Right forelimb (tissue), 1 donor: ENCODE results near the gene RHOV.
"Not testable (repeated sequence)": the region's sequence is repeated elsewhere in the genome, so short reads cannot be mapped to it uniquely, and the experiment has no call there.

Experiments
- DNase-seq: peaks from one replicate; pipeline ENCODE4 v3.0.0-alpha.2; 2018

Gene RHOV

GRCh38 chr15:40871749-40872617, 2.1 kb downstream of the RHOV start:
- peak; percentile 28 for DNase-seq

- DNase-seq: no peak
Observed at GRCh38 chr15:40870716-40871115, 3.3 kb downstream of the RHOV start.

- no peak for DNase-seq
Observed at GRCh38 chr15:40869686-40870085, 4.3 kb downstream of the RHOV start.

GRCh38 chr15:40867199-40867598, 6.8 kb downstream of the RHOV start:
- DNase-seq: no peak

- no peak for DNase-seq
Observed at GRCh38 chr15:40863660-40864270, 10.3 kb downstream of the RHOV start.

DNA sequence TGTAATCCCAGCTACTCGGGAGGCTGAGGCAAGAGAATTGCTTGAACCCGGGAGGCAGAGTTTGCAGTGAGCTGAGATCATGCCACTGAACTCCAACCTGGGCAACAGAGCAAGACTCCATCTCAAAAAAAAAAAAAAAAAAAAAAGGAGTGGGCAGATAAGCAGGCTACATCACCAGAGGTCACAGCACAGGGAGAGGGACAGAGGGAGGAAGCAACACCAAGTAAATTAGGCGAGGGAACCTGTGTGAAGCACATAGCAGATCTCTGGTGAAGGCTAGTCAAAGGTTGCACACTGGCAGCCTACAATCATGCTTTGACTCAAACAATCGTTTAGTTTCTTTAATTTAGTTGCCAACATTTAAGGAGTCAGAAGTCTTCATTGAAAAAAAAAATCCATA, 12.9 kb downstream of the RHOV start:
- DNase-seq: not testable (repeated sequence)

DNA sequence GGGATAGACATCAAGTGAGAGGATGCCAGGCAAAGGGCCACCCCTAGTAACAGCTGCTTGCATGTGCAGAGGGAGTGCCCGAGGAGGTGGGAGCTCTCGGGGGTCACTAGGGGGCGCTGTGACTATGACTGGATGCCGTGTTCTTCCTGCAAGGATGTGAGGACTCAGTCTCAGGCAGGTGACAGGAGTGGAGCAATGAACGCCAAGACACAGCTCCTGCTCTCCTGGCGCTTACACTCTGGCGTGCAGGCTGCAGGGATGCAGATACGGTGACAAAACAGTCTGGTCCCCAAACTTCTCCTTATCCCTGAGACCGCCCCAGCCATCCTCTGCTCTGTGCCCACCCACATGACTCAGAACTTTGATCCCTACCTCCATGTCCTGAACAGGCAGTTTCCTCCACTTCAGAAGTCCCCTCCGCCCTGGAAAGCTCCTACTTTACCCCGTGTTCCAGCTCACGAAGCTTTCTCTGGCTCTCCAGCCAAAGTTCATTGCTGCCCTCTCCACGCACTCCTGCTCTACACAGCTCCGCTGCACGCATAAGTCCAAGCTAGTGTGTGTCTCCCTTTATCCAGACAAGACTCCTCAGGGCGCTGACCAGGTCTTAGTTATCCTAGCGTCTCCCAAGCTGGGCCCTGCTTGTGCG, 14.7 kb downstream of the RHOV start:
- peak; percentile 77 for DNase-seq

DNA sequence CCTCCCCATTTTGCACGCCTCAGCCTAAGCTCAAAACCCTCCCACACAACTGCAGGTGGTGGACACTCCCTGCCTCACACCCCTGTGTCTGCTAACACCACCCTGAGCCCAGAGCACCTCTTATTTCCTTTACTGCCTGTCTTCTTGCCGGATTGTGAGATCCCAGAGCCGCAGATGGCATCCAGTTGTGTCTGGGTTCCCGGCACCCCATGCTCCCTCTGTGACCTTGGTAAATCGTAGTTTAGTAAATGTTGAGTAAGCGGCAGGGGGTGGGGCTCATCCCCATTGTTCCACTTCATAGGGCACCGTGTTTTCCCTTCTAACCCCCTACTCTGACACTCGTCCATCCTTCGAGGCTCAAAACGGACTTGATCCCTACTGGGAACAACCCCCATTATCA, 15.3 kb downstream of the RHOV start:
- DNase-seq: no peak

DNA sequence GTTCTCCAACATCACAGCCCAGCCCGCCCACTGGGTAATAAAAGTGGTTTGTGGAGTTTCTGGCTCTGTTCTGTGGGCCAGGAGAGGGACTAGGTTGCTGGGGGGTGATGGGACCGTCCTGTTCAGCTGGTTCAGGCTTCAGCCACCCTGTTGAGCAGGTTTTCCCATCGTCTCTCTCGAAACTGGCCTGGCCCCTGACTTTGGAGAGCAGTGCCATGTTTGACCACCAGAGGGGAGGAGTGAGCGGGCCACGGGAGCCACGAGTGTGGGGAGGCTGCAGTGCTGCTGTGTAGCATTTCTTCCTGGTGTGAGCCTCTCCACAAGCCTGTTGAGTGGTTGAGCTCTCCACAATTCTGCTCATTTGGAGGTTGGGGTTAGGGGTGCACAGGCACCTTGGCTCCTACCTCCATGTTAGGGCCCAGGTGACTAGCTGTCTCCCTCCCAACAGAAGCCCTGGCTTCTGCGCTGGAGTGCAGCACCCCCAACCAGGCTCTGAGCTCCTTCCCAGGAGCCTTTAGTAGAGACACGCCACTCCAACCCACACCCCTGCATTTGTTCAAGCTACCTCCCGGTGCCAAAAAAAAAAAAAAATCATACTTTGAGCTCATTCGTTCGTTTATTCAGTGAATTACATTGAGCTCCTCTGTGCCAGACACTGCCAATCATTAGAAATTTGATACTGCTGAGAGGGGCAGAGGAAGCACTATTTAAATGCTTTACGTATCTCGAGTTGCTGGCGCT, 16.3 kb downstream of the RHOV start:
- DNase-seq: peak; percentile 89

DNA sequence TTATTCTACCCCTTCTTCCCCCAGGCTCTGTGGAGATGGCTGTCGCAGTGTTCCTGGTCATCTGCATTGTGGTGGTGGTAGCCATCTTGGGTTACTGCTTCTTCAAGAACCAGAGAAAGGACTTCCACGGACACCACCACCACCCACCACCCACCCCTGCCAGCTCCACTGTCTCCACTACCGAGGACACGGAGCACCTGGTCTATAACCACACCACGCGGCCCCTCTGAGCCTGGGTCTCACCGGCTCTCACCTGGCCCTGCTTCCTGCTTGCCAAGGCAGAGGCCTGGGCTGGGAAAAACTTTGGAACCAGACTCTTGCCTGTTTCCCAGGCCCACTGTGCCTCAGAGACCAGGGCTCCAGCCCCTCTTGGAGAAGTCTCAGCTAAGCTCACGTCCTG, 17.3 kb downstream of the RHOV start:
- no peak for DNase-seq

DNA sequence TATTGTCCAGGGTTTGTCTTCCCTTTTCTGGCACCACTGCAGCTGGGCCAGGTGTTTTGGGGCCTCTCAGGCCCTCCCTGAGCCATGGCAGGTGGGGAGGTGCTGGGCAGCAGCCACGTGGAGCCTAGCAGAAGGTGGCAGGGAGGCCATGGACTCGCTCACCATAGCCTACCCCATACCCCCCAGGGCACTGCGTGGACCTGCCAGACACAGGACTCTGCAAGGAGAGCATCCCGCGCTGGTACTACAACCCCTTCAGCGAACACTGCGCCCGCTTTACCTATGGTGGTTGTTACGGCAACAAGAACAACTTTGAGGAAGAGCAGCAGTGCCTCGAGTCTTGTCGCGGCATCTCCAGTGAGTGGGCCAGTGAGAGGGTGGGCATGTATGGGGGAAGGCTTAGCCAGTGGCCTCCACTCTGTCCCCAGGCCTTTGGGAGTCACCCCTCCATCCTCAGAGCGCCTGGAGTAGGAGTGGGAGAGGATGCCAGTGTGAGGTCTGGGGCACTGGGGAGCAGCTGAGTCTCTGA, 18.3 kb downstream of the RHOV start:
- DNase-seq: no peak

DNA sequence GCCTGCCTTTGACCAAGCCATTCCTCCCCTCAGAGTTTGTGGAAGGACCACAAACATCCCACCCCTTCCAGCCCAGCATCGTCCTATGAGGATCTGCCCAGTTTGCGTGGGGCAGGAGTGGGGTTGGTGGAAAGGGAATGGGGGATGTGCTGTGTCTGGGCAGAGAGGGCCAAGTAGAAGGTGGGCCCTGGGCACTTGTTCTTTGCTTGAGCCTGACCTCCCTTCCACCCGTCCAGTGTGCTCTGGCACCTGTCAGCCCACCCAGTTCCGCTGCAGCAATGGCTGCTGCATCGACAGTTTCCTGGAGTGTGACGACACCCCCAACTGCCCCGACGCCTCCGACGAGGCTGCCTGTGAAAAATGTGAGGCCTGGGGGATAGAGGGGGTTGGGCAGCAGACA, 19.9 kb downstream of the RHOV start:
- no peak for DNase-seq

DNA sequence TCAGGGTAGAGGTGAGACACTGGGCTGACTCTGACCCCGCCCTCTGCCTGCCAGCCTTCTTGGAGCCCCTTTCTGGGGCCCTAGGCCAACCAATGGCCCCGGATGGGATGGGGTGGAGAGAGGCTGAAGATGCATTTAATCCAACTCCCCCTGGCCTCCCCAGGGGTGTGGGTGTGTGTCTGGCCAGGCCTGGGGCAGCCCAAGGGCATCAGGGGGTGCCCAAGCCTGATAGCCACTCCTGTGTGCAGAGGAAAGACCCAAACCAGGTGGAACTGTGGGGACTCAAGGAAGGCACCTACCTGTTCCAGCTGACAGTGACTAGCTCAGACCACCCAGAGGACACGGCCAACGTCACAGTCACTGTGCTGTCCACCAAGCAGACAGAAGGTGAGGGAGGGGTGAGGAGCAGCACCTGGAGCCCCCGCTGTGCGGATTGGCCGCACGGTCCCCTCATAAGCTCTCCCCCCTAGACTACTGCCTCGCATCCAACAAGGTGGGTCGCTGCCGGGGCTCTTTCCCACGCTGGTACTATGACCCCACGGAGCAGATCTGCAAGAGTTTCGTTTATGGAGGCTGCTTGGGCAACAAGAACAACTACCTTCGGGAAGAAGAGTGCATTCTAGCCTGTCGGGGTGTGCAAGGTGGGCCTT, 20.7 kb downstream of the RHOV start:
- DNase-seq: no peak

DNA sequence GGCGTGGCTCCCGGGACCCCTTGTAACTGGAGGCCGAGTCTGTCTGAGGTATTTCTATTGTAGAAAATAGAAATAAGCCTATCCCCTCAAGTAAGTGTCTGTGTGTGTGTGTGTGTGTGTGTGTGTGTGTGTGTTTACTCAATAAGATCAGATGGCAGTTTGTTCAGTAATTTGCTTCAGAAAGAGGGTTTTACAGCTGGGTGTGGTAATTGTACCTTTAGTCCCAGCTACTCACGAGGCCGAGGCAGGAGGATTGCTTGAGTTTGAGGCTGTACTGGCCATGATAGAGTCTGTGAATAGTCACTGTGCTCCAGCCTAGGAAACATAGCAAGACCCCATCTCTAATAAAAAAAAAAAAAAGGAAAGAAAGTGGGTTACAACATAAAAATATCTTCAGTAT, 21.5 kb downstream of the RHOV start:
- DNase-seq: no peak

DNA sequence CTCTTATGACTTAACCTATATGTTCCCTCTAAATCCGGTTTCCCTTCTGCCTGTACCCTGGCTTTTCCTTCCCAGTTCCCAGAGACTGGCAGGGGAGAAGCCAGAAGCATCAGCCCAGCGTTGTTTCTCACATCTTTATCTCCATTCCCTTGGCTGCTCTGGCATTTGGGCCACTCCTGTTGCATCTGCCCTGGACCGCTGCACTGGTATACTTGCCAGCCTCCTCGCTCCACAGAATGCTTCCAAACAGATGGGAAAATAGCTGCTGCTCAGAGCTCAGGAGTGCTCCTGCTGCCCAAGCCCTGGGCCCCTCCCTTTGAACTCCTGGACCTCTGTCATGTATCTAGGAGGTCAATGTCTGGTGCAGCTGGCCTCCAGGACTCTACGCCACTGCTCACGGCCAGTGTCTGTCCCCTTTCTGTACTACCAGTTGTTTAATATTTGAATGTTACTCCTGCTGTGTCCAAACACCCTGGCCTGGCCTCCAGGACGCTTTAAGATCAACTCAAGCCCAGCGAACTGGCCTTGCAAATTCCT, 23.4 kb downstream of the RHOV start:
- no peak for DNase-seq

DNA sequence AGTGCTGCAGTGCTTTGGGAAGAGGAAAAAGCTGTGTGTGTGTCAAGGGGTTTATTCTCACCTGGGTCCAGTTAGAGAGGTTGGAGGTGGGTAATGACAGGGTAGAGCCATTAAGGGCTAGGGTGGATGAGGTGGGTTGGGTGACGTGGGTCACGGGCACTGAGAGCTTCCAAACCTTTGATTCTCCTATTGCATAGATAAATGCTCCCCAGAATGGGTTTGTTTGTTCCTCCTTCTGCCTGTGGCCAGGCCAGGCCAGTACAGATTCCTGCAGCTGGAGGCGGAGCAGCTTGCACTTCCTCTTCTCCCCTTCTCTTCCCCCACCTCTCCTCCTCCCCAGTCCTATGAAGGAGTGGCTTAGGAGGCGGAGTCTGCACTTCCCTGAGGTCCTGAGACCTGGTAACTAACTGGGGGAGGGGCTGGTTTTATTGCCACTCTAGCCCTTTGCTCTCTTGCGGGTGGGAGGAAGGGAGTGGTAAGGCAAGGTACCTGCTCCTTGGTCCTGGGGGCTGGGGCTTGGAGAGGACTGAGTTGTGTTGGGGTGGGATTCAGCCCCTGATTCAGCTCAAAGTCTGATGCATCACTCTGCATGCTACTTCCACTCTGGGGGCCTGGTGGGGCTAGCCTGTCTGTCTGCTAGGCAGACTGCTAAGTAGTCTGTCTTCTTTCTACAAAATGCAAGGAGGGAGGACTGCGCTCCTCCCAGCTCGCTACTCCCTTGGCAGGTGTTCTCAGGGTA, 26.6 kb downstream of the RHOV start:
- no peak for DNase-seq

DNA sequence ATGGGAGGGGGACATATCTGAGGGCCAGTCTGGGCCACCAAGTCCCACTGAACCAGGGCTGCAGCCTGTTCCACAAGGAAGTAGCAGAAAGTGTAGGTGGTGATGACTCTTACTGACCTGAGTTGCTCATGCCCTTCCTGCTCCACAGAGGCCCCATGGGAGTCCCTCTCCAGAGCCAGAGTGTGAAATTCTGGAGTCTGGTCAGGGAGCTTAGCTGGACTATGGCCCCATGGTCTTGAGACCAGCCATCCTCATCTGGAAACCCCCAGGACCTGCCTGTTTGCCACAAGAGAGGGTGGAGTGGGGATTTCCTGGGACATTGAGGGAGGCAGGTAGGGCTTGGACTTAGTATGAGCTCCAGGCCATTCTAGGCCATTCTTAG, 27.2 kb downstream of the RHOV start:
- DNase-seq: no peak

DNA sequence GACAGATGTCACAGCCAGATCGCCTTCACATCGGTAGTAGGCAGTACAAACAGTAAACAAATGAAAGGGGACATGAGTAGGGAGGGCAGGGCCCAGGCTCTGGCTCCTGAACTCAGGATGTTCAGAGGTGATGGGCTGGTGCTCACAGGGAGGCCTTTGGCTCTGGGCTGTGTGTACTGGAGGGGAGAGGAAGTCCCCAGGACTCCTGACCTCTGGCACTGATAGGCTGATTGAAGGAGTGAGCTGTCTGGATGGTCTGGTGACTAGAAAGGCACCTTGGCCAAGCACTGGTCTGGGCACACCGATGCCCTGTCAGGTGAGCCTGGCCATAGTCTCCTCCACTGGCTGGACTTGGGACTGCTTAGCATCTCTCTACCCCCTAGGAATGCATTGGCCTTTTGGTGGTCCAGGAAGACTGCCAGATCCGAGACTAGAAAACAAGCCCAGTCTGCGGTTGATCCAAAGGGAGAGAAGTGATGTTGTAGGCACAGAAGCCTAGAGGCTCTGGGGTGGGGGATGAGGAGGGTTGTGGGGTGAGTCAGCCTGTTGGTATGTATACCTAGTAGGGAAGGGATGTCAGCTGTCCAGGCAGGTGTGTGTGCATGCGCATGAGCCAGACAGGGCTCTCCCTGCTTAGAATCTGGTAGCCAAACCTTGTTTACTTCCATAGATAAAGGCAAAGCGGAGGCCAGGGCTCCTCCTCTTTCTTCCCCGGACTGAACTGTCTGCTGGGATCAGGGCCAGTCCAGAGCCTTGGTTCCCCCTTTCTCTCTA, 28.3 kb downstream of the RHOV start:
- DNase-seq: no peak

- DNase-seq: no peak
Observed at GRCh38 chr15:40845036-40845435, 29.0 kb downstream of the RHOV start.

DNA sequence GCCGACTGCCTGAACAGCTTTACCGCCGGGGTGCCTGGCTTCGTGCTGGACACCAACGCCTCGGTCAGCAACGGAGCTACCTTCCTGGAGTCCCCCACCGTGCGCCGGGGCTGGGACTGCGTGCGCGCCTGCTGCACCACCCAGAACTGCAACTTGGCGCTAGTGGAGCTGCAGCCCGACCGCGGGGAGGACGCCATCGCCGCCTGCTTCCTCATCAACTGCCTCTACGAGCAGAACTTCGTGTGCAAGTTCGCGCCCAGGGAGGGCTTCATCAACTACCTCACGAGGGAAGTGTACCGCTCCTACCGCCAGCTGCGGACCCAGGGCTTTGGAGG, 29.4 kb downstream of the RHOV start:
- DNase-seq: peak; percentile 64
